HG03025 (cell line): Measurements from ENCODE around the gene LMF2.
A peak's percentile ranks its signal among the peaks of the same experiment; 100 is the strongest.
"Not testable (repeated sequence)": the region's sequence is repeated elsewhere in the genome, so short reads cannot be mapped to it uniquely, and the experiment has no call there.

Experiments used
- ATAC-seq: cut with Tn5 transposase; IDR thresholded peaks from one replicate; pipeline ENCODE4 v1.9.1; 2021; ENCODE audit warnings: mild to moderate bottlenecking, moderate library complexity; ENCODE audit not compliant: unreplicated experiment, low FRiP score

LMF2 gene, protein sequence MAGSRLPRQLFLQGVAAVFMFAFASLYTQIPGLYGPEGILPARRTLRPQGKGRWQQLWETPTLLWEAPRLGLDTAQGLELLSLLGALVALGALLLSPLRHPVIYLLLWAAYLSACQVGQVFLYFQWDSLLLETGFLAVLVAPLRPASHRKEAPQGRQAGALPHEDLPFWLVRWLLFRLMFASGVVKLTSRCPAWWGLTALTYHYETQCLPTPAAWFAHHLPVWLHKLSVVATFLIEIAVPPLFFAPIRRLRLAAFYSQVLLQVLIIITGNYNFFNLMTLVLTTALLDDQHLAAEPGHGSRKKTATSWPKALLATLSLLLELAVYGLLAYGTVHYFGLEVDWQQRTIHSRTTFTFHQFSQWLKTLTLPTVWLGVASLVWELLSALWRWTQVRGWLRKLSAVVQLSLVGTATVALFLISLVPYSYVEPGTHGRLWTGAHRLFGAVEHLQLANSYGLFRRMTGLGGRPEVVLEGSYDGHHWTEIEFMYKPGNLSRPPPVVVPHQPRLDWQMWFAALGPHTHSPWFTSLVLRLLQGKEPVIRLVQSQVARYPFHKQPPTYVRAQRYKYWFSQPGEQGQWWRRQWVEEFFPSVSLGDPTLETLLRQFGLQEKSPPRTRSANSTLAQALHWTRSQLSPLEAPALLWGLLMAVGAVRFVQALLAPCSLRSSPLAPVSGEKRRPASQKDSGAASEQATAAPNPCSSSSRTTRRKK

DNA sequence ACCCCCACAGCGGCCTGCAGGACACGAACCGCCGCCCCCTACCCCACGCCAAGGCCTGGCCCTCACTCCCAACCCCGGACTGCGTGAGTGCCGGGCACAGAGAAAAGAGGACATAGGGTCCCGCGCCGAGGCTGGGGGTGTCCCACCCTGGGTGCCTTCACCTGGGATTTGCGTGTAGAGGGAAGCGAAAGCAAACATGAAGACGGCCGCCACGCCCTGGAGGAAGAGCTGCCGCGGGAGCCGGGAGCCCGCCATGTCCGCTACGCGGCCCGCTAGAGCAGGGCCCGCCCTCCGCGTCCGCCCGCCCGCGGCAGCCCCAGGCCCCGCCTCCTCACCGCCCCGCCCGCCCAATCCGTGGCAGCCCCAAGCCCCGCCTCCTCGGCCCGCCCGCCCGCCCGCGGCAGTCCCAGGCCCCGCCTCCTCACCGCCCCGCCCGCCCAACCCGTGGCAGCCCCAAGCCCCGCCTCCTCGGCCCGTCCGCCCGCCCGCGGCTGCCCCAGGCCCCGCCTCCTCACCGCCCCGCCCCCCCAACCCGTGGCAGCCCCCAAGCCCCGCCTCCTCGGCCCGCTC lies at the start of gene LMF2:
TSS of gene LMF2 (minus strand) at position 282 of the 570 bp plus-strand sequence. CDS start at position 255, 27 bp downstream.
- peak; percentile 44 for ATAC-seq

DNA sequence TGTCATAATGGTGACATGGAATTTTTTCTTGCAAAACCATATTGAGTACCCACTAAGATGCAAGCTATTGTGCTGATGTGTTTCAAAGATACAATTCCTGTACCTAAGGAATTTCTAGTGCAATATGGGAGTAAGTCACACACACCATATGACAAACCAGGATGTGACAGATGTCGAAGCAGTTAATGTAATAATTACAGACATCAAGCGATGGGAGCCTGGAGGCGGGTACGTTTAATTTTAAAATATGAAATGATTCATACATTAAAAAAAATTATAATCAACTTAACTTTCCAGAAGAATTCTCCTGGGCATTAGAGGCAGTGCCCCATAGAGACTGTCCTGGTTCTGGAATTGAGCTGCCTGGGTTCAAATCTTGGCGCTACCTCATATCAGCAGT lies 49.2 kb upstream of the LMF2 start:
- no peak for ATAC-seq

DNA sequence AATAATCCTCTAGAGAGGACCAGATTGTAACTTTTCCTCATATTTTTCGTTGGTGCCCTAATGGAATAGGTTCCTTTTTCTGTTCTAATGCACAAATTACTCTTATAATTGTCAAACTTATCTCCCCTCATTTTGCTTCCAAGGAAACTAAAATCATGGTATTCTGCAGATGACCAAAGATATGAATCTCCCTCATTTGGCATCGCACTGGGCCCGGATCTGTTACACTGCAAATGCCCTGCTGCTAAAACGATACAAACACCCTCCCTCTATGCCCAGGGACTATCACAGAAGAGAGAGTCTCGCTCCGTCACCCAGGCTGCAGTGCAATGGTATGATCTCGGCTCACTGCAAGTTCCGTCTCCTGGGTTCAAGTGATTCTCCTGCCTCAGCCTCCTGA lies 45.8 kb upstream of the LMF2 start:
- ATAC-seq, result no peak

DNA sequence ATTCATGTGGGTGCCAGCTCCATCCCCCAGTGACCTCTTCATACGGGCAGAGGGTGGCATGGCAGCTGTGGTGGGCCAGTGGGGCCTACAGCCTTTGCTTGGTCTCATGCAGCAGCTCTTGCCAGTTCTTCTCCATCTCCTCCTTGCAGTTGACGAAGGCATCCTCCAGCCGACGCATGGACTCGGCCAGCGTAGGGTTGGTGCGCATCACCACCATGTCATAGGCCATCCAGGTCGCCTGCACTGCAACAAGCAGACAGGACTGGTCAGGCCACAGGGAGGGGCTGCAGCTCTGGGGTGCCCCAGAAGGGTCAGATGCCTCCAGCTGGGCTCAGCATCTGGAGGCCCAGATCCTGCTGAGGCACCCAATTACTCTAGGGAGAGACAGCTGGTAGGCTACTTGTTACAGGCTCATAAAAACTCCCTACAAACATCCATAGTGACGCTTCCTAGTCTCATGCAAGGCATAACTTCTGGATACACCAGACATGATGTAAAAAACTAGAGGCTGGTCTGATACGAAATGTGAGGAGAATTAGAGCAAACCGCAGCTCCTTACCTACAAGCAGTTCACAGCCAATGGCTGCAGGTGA lies 43.8 kb upstream of the LMF2 start:
- ATAC-seq, result no peak

DNA sequence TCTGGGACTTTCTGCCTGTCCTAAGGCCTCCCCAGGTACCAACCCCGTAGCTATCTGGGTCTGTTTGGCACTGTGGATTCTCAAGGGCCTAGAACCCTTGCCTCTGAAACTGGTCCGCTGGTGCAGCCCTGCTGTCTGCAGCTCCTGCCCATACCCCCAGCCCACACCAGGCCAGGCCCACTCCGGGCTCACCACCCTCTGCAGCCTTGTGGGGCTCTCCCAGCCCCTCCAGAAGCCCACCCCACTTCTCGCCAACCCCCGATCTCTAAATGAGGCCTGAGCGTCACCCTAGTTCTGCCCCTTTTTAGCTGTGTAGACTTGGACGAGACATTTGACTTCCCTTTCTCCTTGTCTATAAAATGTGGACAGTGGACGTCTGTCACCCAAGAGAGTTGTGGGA lies 42.9 kb upstream of the LMF2 start:
- ATAC-seq, result no peak

DNA sequence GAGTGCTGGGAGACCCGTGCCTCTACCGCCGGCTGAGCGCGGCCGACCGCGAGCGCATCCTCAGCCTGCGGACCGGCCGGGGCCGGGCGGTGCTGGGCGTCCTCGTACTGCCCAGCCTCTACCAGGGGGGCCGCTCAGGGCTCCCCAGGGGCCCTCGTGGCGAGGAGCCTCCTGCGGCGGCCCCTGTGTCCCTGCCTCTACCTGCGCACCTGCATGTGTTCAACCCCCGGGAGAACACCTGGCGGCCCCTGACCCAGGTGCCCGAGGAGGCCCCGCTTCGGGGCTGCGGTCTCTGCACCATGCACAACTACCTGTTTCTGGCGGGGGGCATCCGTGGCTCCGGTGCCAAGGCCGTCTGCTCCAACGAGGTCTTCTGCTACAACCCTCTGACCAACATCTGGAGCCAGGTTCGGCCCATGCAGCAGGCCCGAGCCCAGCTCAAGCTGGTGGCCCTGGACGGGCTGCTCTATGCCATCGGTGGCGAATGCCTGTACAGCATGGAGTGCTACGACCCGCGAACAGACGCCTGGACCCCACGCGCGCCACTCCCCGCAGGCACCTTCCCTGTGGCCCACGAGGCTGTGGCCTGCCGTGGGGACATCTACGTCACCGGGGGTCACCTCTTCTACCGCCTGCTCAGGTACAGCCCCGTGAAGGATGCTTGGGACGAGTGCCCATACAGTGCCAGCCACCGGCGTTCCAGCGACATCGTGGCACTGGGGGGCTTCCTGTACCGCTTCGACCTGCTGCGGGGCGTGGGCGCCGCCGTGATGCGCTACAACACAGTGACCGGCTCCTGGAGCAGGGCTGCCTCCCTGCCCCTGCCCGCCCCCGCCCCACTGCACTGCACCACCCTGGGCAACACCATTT lies 41.7 kb upstream of the LMF2 start:
- no peak for ATAC-seq

DNA sequence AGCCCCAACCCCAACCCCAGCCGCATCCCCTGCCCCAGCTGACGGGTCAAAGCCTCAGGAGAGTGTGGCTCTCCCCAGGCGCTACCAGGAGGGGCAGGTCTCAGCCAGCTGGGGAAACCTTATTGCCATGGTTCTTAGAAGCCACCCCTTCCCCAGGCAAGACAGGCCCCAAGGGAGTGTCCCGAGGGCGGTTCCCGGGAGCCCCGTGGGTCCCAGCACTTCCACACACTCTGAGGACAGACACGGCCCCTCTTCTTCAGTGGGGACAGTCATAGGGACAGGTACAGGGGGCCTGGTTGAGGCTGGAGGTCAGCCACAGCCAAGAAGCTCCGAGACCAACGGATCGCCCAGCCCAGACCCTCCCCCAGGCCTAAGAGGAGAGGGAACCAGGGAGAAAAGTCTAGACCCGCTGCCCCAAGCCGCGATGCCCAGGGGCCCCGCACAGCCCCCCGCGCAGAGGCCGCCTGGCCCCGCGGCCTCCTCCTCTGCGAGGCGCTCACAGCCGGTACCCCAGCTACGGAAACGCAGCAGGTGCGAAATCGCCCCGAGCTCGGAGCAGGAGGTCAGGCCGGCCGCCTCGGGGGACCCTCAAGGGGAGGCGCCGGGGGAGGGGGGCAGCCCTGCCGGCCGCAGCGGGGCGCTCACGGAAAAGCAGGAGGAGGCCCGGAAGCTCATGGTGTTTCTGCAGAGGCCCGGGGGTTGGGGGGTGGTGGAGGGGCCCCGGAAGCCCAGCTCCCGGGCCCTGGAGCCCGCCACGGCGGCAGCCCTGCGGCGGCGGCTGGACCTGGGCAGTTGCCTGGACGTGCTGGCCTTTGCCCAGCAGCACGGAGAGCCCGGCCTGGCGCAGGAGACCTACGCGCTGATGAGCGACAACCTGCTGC lies 40.8 kb upstream of the LMF2 start:
- ATAC-seq, result no peak

DNA sequence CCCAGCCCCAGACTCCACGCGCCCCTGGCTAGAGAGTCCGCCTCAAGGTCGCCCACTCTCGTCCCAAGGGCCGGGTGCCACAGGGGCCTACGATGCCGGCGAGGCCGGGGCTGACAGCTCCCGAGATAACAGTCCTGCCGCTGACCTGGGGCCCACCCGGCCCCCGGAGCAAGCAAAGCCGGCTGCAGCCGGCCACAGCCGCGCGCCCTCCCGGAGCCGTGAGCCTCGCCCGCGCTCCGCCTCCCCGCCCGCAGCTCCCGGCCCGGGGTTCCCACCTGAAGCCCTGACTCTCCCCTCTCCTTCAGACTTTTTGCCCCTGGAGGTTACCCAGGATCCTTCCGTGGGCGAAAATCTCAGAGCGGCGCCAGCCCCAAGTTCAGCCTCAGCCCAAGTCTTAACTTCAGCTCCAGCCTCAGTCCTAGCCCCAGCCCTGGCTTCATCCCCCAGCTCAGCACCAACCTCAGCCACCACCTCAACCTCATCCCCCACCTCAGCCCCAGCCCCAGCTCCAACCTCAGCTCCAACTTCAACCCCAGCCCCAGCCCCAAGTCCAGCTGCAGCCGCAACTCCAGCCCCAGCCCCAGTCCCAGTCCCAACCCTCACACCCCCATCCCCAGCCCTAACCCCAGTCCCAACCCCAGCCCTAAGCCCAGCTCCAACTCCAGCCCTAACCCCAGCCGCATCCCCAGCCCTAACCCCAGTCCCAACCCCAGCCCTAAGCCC lies 39.9 kb upstream of the LMF2 start:
- no peak for ATAC-seq

DNA sequence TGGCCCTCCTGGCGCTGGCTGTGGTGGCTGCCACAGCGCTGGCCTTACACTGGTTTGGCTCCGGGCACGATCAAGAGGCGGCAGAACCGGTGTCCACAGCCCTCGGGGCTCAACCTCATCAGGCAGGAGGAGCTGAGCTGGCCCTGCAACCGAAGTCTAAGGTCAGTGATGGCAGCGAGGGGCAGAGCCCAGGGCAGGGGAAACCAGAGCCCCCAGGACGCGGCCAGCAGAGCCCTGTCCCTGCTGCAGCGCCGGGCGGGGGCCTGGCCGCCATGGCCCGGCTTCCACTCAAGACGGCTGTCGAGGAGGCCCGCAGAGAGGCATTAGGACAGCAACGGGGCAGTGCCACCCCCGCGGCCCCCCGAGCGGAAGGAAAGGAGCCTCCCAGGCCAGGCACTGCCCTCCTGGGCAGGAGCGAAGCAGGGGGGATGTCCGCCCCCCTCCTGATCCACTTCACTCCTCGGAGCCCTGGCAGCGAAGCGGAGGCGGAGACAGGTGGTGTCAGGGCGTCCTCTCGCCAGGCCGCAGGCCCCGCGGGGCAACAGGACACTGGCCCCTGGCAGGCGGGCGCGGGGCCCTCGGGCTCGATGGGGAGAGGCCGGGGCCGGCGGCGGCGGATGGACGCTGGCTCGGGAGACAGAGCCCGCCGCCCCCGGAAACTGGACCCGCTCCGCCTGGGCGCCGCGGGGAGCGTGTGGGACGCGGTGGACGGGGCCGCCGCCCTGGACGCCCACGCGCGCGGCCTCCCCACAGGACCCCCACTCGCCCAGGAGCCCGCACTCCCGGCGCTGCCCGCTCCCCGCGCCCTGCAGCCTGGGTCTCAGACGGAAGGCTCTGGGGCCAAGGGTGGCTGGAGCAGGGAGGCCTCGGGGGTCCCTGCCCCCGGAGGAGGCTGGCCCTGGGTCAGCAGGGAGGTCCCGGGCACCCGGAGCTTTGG lies 39.1 kb upstream of the LMF2 start:
- ATAC-seq, result no peak

DNA sequence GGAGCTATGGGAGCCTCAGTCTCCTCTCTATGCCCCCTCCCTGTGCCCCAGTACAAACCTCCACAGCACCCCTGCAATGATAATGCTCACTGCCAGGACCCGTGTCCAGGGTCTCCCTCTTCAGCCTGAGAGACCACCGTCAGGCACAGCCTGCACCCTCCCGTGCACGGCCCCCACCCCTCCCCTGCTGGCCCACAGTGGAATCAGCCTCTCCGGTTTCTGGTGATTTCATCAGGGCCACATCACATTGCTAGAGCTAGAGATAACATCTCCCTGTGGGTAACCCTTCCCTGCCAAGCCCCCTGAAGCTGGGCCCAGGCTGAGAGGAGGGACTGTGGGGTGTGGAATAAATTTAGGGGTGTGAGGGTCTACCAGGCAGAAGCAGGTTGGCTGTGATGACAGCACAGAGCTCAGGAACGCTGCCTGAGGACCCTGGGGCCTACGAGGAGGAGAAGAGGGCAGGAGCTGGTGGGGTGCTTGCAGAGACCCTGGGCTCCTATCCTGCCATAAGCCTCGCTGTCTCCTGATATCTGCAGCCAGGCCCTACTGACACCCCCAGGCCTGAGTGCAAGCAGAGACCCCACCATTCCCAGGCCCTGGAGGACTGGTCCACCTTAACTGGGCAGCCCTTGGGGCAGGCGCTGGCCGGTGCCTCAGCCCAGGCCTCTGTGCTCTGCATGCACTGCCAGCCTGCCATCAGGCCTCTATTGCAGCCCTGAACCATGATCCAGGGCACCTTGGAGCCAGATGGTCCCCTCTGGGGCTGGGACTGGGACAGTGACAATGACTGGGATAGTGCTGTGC lies 38.2 kb upstream of the LMF2 start, which contains the start of gene KLHDC7B:
TSS of gene KLHDC7B (plus strand) at position 378 of the 804 bp plus-strand sequence. CDS start at position 723, 345 bp downstream.
- no peak for ATAC-seq

DNA sequence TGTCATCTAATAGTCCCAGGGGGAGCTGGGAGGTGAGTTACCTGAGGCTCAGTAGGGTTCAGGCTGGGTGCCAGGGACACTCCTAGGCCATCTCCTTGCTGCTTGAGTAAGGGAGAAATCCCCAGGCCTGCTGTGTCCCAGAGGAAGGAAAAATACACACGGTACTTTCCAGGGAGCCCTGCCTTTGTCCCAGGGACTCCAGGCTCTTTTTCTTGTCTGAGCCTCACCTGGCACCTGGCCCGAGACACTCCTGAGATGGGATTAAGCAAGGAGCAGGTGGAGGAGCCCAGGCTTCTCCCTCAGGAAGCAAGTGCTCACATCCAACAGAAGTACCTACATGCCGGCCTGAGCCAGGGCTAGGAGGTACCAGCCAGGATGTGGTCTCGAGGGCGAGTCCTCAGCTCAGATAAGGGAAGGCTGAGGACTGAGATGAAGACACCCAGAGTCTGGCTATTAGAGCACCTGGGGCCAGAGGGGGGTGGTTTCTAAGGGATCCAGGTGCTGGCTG lies 37.3 kb upstream of the LMF2 start:
- no peak for ATAC-seq

DNA sequence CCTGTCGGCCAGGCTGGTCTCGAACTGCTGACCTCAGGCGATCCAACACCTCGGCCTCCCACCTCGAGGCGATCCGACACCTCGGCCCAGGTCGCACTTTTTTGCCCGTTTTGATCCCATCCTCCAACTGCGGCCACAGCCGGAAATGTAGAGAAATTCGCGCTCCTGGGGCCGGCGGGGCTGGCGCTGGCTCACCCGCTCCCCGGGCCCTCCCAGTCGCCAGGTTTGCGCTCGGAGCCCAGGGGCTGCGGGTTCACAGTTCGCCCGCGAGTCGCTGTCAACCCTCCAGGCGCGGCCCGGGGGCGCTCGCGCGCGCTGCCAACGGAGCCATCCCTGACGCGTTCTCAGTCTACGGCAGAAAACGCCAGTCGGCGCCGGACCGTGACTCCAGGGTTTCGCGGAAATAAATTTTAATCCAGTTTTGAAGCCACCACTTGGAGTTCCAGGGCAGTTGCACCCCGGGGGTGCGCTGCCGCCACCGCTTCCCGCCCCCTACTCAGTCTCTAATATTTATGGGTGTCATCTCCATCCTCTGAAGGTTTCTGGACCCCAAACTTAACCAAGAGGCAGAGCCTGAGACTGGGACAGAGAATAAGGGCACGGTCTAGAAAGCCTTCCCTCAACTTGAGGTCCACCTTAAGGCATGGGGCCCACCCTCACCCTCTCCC lies 36.7 kb upstream of the LMF2 start:
- no peak for ATAC-seq

DNA sequence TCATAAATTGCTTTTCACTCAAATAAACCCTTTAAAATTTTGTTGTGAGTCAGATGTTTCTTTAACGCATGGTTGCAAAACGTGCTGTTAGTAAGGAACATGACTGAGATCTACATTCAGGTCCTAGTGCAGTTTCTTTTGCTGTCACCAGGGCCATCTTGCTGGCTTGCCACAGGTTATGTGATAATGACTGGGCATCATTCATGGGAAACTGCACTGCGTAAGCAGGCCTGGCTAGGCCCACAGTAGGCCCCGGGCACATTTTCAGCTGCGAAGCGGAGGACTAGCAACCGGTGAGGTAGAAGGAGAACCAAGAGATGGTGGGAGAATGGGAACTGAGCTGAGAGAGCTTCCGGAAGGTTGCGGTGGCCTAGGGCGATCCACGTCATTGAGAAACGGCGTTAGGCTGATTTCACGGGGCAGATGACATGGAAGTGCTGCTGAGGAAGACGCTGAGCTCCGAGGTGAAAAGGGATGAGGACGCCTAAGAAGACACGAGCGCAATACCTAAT lies 35.0 kb upstream of the LMF2 start:
- no peak for ATAC-seq

DNA sequence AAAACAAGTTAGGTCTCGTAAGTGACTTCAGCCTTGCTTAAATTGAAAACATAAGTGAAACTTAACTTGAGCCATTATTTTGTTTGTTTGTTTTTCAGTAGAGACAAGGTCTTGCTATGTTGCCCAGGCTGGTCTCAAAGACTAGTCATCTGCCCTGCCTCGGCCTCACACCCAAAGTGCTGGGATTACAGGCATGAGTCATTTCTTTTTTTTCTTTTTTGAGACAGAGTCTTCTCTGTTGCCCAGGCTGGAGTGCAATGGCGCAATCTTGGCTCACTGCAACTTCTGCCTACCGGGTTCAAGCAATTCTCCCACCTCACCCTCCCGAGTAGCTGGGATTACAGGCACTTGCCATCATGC lies 34.1 kb upstream of the LMF2 start:
- ATAC-seq, result not testable (repeated sequence)

DNA sequence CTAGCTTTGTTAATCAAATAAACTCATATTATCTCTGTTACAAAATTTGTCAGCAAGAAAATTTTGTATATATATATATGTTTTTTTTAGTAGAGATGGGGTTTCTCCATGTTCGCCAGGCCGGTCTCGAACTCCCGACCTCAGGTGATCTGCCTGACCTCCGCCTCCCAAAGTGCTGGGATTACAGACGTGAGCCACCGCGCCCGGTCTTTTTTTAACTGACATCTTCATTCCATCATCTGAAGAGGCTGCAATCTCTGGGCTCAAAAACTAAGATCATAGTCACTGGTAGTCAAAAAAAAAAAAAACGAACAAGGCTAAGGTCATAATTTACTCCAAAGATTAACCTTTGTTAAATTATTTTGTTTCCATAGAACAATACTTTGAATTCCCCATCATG lies 32.9 kb upstream of the LMF2 start:
- ATAC-seq, result no peak

DNA sequence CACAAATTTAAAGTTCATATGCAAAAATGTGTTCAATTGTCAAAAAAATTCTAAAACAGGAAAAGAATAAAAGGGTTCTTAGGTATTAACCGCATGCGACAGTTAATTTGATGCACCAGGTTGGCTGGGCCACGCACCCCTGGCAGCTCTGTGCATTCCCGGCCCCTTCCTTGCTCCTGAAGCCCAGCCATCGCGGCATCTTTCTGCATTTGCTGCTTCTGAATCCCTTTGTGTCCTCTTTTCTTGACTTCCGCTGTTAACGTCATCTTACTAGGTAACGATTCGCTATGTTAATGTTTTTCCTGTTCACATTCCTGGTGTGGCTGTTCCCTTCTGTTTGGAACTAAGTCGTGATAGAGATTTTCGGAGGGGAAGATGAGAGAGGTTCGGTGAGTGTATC lies 30.3 kb upstream of the LMF2 start:
- ATAC-seq, result no peak
